GM23338 (cell line): ENCODE data around the gene HACD2. TPM values are rescaled to one million over a fixed set of nuclear protein-coding genes. Genes with fewer than 3 reads are reported as not detected.

Experiments
- ATAC-seq: fragments of 200-7000 bp; cut with Tn5 transposase; 3 replicates; pipeline ENCODE4 v1.9.1; 2020
- DNase-seq: peaks from one replicate; pipeline ENCODE4 v3.0.0-alpha.2; 2015; ENCODE audit warnings: low spot score
- H2AFZ ChIP-seq: fragments of 200-600 bp; sonication (generic); 2 replicates; pipeline ENCODE4 v1.8.0; 2016; ENCODE audit warnings: antibody characterized with exemption, mild to moderate bottlenecking, moderate library complexity
- H3F3A ChIP-seq: fragments of 200-600 bp; sonication (generic); replicated peaks from 2 replicates; pipeline ENCODE4 v1.8.0; 2017; ENCODE audit warnings: antibody characterized with exemption, mixed run types, low read depth
- H3K27ac ChIP-seq: fragments of 200-600 bp; sonication (generic); 2 replicates; pipeline ENCODE4 v1.6.1; 2016; ENCODE audit warnings: low read depth
- H3K27me3 ChIP-seq: fragments of 200-600 bp; sonication (generic); 2 replicates; pipeline ENCODE4 v1.8.0; 2016; ENCODE audit warnings: mild to moderate bottlenecking, mixed run types, moderate library complexity; ENCODE audit not compliant: insufficient read depth
- H3K36me3 ChIP-seq: fragments of 200-600 bp; sonication (generic); 2 replicates; pipeline ENCODE4 v1.8.0; 2016; ENCODE audit warnings: mild to moderate bottlenecking; ENCODE audit not compliant: insufficient read depth
- H3K4me1 ChIP-seq: fragments of 200-600 bp; sonication (generic); 2 replicates; pipeline ENCODE4 v1.8.0; 2016; ENCODE audit warnings: mild to moderate bottlenecking, moderate library complexity; ENCODE audit not compliant: insufficient read depth
- H3K4me2 ChIP-seq: fragments of 200-600 bp; sonication (generic); 2 replicates; pipeline ENCODE4 v1.7.1; 2017; ENCODE audit warnings: mixed run types
- H3K4me3 ChIP-seq: fragments of 200-600 bp; sonication (generic); 2 replicates; pipeline ENCODE4 v1.6.1; 2016; ENCODE audit warnings: mixed run types
- H3K79me2 ChIP-seq: fragments of 200-600 bp; sonication (generic); replicated peaks from 2 replicates; pipeline ENCODE4 v1.8.0; 2017; ENCODE audit warnings: mild to moderate bottlenecking; ENCODE audit not compliant: insufficient read depth
- H3K9me2 ChIP-seq: fragments of 200-600 bp; sonication (generic); 2 replicates; pipeline ENCODE4 v1.8.0; 2017; ENCODE audit not compliant: insufficient read depth
- H4K20me1 ChIP-seq: fragments of 200-600 bp; sonication (generic); replicated peaks from 2 replicates; pipeline ENCODE4 v1.8.0; 2017; ENCODE audit warnings: mild to moderate bottlenecking; ENCODE audit not compliant: insufficient read depth
- H3K27ac Mint-ChIP-seq: 2 replicates; pipeline ENCODE4 v1.8.0; 2020; ENCODE audit warnings: inconsistent platforms, mild to moderate bottlenecking, moderate library complexity, mixed read lengths
- H3K27me3 Mint-ChIP-seq: 3 replicates; pipeline ENCODE4 v1.8.0; 2022; ENCODE audit warnings: low read depth, mild to moderate bottlenecking, moderate library complexity, mixed read lengths, inconsistent platforms; ENCODE audit not compliant: insufficient read depth, poor library complexity
- H3K36me3 Mint-ChIP-seq: 3 replicates; pipeline ENCODE4 v1.8.0; 2021; ENCODE audit warnings: low read depth, mild to moderate bottlenecking, inconsistent platforms, moderate library complexity, mixed read lengths
- H3K4me1 Mint-ChIP-seq: 3 replicates; pipeline ENCODE4 v1.8.0; 2020; ENCODE audit warnings: mild to moderate bottlenecking, inconsistent platforms, mixed read lengths
- H3K4me3 Mint-ChIP-seq: 3 replicates; pipeline ENCODE4 v1.8.0; 2021; ENCODE audit warnings: moderate library complexity, mild to moderate bottlenecking, inconsistent platforms, mixed read lengths
- H3K9me3 Mint-ChIP-seq: 3 replicates; pipeline ENCODE4 v1.8.0; 2020; ENCODE audit warnings: moderate library complexity, mild to moderate bottlenecking, inconsistent platforms, mixed read lengths
- CREB1 ChIP-seq: fragments of 250-450 bp; sonication (Bioruptor Pico); IDR thresholded peaks from 2 replicates; pipeline ENCODE4 v1.5.0; 2020; ENCODE audit warnings: low read depth, mild to moderate bottlenecking, moderate library complexity
- CTCF ChIP-seq, 2 experiments: fragments of 200-600 bp in 1 of 2; sonication (generic) in 1 of 2; conservative IDR thresholded peaks; 2 replicates each; pipeline versions ENCODE4 v1.5.1 to v1.6.1; 2016 to 2017; ENCODE audit warnings: antibody characterized with exemption in 2 of 2, low read depth in 2 of 2, mild to moderate bottlenecking in 2 of 2, moderate library complexity in 1 of 2
- ETS1 ChIP-seq: IDR thresholded peaks from 2 replicates; pipeline ENCODE4 v1.6.1; 2016; ENCODE audit warnings: antibody characterized with exemption
- EZH2 ChIP-seq: fragments of 200-600 bp; sonication (generic); IDR thresholded peaks from one replicate; pipeline ENCODE4 v1.8.0; 2017; ENCODE audit warnings: antibody characterized with exemption, mild to moderate bottlenecking, low read depth; ENCODE audit not compliant: unreplicated experiment
- EZH2phosphoT487 ChIP-seq: fragments of 200-600 bp; sonication (generic); IDR thresholded peaks from one replicate; pipeline ENCODE4 v1.8.1; 2018; ENCODE audit warnings: antibody characterized with exemption; ENCODE audit not compliant: unreplicated experiment
- JUNB ChIP-seq: IDR thresholded peaks from one replicate; pipeline ENCODE4 v1.6.1; 2016; ENCODE audit warnings: antibody characterized with exemption; ENCODE audit not compliant: unreplicated experiment
- NANOG ChIP-seq: IDR thresholded peaks from 2 replicates; pipeline ENCODE4 v1.6.1; 2016; ENCODE audit warnings: antibody characterized with exemption, borderline replicate concordance
- POLR2AphosphoS5 ChIP-seq: IDR thresholded peaks from 2 replicates; pipeline ENCODE4 v1.6.1; 2016; ENCODE audit warnings: antibody characterized with exemption, low read depth
- REST ChIP-seq: IDR thresholded peaks from one replicate; pipeline ENCODE4 v1.6.1; 2018; ENCODE audit warnings: antibody characterized with exemption; ENCODE audit not compliant: unreplicated experiment
- STAT1 ChIP-seq: IDR thresholded peaks from one replicate; pipeline ENCODE4 v1.6.1; 2016; ENCODE audit warnings: antibody characterized with exemption; ENCODE audit not compliant: unreplicated experiment
- ZNF114 ChIP-seq: fragments of 250-450 bp; sonication (Bioruptor Pico); IDR thresholded peaks from 2 replicates; pipeline ENCODE4 v1.5.0; 2020; ENCODE audit warnings: mild to moderate bottlenecking, moderate library complexity
- ZNF331 ChIP-seq: fragments of 250-450 bp; sonication (Bioruptor Pico); IDR thresholded peaks from 2 replicates; pipeline ENCODE4 v1.5.0; 2020; ENCODE audit warnings: low read depth, mild to moderate bottlenecking, moderate library complexity
- ZNF462 ChIP-seq: fragments of 250-450 bp; sonication (Bioruptor Pico); IDR thresholded peaks from 2 replicates; pipeline ENCODE4 v1.5.0; 2020; ENCODE audit warnings: mild to moderate bottlenecking, moderate library complexity
- polyA plus RNA-seq: library from polyadenylated mRNA; unstranded; fragments of >200 nt; fragmentation: Nextera tagmentation; extraction: Ambion mirVana; gene quantifications from 2 replicates; pipeline ENCODE4 v1.2.1, GENCODE V29; 2016
- total RNA-seq: library from RNA; depleted of rRNA; stranded (reverse); fragments of >200 nt; shearing (Covaris generic); gene quantifications from 2 replicates; pipeline ENCODE4 v1.2.3, GENCODE V29; 2014

The HACD2 gene
- total and polyA plus RNA-seq, 2 experiments from 2014 or later: 13.4 to 31.5 TPM

- Histone ChIP-seq H3K79me2 (no peaks in the 10 kb centered on the region), H3K4me1 (no peaks in the 10 kb centered on the region), H3F3A (no peaks in the 10 kb centered on the region), H3K4me2 (no peak overlapping the region), H2AFZ (no peak overlapping the region), H3K27ac (no peak overlapping the region), H4K20me1 (no peaks in the 10 kb centered on the region), H3K9me2 (no peaks in the 10 kb centered on the region), H3K4me3 (no peak overlapping the region), H3K36me3 (no peaks in the 10 kb centered on the region), H3K27me3 (no peaks in the 10 kb centered on the region)
- H3K36me3 Mint-ChIP-seq: no peaks in the 10 kb centered on the region
- no peaks in the 10 kb centered on the region for H3K9me3 Mint-ChIP-seq
- H3K27ac Mint-ChIP-seq: no peak overlapping the region
- no peak for TF ChIP-seq REST
- no peak for TF ChIP-seq EZH2
- no peak for TF ChIP-seq ZNF462 (CRISPR knock-in tag)
- no peak for TF ChIP-seq CREB1 (CRISPR knock-in tag)
- no peak for TF ChIP-seq JUNB
- no peak for TF ChIP-seq ZNF114 (CRISPR knock-in tag)
- TF ChIP-seq EZH2phosphoT487: no peak
- TF ChIP-seq ETS1: no peak
- no peak for TF ChIP-seq STAT1
- TF ChIP-seq ZNF331: no peak
- no peak for TF ChIP-seq NANOG
- TF ChIP-seq CTCF (conservative IDR thresholded peaks at IDR 0.05; ENCODE audit: low read depth in 2 of 2): no peak
- TF ChIP-seq POLR2AphosphoS5: no peak
- no peak for ATAC-seq
- no peak for DNase-seq
- no peak overlapping the region for H3K4me3 Mint-ChIP-seq
- H3K4me1 Mint-ChIP-seq: no peaks in the 10 kb centered on the region
- H3K27me3 Mint-ChIP-seq: peaks cover 6% of the 10 kb centered on the region
Observed at GRCh38 chr3:123486460-123486859, 98.4 kb downstream of the HACD2 start.
